ENCODE results near the gene CBLB.
"Not testable (repeated sequence)": the region's sequence is repeated elsewhere in the genome, so short reads cannot be mapped to it uniquely, and the experiment has no call there.

The CBLB gene

DNA sequence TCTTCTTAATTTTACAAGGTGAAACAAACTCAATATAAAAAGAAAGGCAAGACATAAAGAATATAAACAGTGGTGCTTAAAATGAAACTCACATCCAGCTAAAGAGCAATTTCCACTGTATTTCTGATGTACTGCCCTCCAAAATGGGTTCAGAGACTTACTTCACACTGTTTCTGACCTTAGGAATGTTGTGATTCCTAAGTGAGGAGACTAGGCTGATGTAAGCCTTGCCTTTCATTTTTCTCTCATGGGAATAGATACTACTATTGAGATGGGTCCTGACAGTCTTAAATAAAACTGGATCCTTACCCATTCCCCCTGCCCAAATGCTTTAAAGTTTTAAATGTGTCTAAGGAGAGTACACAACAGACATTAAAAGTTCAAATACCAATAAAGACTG is 86.9 kb downstream of the CBLB start:
- no peak for DNase-seq

DNA sequence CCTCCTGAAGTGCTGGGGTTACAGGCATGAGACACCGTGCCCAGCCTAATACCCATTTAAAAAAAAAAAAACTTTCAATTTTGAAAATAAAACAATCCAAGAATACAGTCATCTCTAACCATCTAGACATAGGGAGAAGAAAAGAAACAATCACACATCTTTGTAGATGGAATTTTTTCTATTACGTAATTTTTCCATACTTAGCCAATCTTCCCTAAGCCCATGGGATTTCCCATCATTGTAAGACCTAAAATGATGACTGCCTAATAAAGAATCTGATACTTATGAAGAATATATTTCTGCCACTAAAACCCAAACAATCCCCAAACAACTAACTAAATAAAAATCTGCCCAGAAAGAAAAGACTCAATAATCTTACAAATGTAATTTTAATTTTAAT is 88.7 kb downstream of the CBLB start:
- DNase-seq: no peak

- no peak for DNase-seq
These were observed 93.4 kb downstream of the CBLB start for GRCh38 chr3:105775368-105775767.

DNA sequence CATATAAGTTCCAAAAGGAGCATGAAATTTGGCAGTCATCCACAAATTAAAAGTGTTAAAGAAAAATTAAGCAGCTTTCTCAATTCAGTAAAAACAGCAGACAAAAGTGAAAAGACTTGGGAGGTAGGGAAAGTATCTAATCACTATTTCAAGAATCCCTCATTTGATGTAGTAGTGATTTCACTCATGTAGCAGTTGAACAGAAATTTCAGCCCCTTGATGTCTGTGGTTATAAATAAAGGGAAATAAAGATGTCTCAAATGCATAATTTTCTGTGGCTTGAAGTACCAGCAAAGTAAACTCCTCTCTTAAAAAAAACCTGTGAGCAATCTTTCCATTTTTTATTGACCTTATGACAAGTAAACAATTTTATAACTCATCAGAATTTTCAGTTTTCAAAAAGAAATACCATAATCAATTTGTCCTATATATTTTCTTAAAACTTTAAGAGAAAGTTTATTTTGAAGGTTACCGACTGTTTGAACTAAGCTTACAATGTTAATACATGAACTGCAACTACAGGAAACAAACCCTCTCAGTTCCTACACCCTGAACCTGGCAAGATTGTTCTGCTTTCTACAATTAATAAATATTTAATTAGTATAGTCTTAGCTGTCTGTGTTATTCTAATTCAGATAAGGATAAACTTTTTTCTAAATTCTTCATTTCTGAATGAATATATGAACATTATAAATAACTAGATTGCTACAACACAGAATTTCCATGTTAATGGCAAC is 94.2 kb downstream of the CBLB start:
- DNase-seq: no peak

DNA sequence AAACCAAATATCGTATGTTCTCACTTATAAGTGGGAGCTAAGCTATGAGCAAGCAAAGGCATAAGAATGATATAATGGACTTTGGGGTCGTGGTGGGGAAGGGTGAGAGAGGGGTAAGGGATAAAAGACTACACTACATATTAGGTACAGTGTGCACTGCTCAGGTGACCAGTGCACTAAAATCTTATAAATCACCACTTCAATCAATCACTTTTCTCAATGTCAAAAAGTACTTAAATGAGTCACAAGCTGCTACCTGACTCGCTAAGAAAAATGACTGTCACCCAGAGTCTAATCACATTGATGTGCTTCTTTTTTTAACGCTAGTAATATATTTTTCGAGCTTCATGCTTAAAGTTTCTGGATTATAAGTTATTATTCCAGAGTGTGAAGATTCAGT is 95.5 kb downstream of the CBLB start:
- no peak for DNase-seq

DNA sequence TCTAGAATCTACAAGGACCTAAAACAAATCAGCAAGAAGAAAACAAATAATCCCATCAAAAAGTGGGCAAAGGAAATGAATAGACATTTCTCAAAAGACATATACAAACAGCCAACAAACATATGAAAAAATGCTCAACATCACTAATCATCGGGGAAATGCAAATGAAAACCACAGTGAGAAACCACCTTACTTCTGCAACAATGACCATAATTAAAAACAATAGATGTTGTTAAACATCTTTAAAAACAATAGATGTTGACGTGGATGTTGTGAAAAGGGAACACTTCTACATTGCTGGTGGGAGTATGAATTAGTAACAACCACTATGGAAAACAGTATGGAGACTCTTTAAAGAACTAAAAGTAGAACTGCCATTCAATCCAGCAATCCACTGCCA is 96.2 kb downstream of the CBLB start:
- DNase-seq: no peak

GRCh38 chr3:105771392-105771791 is 97.4 kb downstream of the CBLB start:
- DNase-seq: no peak

DNA sequence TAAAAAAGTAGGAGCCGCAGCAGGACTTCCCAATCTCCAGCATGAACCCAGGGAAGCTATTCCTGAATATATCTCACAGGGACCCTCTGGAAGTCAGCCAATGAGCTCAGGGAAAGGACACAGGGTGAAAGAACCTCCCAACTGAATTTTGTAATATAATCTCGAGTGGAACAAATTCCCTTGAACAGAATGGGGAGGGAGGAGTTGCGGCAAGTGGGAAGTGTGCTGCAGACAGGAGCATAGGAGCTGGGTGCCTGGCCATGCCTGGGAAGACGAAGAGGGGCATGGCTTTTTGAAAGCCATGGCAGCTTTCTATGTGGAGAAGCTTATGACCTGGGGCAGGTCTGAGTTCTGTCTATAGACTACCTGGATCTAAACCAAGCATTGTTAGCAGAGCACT is 98.4 kb downstream of the CBLB start:
- DNase-seq: no peak

- DNase-seq: no peak
These were observed 101.0 kb downstream of the CBLB start for GRCh38 chr3:105767776-105768175.

DNA sequence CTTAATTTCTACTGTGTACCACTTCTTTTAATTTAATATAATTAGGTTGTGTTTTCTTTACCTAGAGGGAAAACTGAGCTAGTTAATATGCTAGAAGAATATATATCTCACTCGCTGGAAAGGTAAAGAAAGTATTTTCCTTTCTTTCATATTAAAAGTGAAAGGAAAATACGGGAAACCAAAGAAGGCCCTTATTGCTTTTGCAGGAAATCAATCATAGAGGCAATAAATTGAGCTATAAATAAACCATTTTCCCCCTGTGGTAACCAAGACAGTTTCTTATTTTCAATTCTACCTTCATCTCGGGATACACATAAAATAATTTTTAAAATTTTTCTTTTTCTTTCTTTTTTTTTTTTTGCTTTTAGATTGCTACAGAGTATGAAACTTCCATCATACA is 101.6 kb downstream of the CBLB start:
- DNase-seq: no peak

- no peak for DNase-seq
These were observed 103.5 kb downstream of the CBLB start for GRCh38 chr3:105765308-105765639.

DNA sequence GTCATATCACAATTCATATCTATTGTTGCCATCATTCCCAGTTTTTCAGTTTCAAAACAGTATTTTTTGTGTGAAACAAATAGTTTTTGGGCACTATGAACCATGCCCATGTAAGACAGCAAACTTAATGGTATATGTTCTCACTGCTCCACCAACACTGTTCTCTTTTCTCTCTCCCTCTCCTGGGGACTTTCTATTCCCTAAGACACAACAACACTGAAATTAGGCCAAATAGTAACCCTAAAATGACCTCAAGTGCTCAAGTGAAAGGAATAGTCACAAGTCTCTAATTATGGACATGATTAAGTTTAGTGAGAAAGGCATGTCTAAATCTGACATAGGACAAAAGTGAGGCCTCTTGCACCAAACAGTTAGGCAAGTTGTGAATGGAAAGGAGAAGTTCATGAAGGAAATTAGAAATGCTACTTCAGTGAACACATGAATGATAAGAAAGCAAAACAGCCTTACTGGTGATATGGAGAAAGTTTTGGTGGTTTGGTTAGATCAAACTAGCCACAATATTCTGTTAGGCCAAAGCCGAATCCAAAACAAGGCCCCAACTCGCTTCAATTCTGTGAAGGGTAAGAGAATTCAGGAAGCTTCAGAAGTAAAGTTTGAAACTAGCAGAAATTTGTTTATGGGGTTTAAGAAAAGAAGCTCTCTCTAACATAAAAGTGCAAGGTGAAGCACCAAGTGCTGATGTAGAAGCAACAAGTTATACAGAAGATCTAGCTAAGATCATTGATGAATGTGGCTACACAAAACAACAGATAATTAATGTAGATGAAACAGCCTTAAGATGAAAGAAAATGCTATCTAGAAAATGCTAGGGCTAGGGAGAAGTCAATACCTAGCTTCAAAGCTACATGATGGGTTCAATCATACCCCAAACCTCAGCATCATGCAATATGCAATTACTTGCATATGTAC is 104.2 kb downstream of the CBLB start:
- no peak for DNase-seq

GRCh38 chr3:105763659-105764036 is 105.2 kb downstream of the CBLB start:
- DNase-seq: no peak

DNA sequence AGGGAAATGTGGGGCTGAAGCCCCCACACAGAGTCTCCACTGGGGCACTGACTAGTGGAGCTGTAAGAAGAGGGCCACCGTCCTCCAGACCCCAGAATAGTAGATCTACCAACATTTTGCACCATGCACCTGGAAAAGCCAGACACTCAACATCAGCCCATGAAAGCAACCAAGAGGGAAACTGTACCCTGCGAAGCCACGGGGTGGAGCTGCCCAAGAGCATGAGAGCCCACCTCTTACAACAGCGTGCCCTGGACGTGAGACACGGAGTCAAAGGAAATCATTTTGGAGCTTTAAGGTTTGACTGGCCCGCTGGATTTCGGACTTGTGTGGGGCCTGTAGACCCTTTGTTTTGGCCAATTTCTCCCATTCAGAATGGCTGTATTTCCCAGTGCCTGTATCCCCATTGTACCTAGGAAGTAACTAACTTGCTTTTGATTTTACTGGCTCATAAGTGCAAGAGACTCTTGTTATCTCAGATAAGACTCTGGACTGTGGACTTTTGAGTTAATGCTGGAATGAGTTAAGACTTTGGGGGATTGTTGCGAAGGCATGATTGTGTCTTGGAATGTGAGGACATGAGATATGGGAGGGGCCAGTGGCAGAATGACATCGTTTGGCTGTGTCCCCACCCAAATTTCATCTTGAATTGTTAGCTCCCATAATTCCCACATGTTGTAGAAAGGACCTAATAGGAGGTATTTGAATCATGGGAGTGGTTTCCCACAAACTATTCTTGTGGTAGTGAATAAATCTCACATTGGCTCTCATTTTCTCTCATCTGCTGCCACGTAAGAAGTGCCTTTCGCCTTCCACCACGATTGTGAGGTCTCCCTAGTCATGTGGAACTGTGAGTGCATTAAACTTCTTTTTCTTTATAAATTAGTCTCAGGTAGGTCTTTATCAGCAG is 105.8 kb downstream of the CBLB start:
- no peak for DNase-seq

GRCh38 chr3:105762214-105762613 is 106.6 kb downstream of the CBLB start:
- not testable (repeated sequence) for DNase-seq

DNA sequence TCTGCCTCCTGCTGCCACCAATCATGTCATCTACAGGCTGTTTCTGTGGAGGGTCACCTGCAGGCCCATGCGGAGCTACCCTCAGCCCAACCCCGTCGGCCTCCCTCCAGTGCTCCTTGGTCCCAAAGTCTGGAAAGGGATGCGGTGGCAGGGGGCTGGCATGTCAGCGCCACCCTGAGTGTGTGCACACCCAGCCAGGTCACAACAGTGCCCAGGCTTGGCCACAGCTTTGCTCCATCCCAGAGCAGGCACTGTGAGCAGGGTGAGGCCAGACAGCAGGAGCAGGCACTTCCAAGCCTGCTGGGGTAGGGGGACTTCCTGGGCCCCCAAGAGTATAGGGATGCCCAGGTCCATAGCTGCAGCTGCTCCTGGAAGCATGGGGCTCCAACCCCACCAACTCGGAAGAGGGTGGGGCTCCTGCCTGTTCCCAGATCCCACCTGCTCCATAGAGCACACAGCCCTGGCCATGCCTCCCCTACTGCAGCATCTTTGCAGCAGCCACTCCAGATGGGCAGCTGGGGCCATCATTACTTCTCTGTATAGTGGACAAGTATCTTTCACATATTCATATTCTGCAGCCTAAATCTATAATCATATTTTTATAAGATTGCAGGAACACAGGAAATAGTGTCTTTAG is 109.3 kb downstream of the CBLB start:
- no peak for DNase-seq

DNA sequence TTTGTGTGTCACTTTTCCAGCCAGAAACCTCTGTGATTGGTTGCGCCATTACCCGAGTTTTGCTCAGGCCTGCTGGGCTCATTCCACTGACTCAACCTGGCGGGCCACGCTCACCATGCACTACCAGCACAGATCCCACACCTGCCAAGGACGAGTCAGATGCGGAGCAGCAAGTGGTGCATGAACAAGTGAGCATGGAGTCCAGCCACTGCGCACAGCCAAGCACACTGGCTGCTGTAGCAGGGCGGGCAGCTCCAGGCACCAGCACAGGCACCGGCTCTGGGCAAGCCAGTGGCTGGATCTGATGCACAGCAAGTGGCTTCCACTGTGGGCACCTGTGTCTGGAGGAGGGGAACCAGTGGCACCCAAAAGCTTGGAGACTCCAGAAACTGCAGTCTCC is 110.4 kb downstream of the CBLB start:
- DNase-seq: no peak

DNA sequence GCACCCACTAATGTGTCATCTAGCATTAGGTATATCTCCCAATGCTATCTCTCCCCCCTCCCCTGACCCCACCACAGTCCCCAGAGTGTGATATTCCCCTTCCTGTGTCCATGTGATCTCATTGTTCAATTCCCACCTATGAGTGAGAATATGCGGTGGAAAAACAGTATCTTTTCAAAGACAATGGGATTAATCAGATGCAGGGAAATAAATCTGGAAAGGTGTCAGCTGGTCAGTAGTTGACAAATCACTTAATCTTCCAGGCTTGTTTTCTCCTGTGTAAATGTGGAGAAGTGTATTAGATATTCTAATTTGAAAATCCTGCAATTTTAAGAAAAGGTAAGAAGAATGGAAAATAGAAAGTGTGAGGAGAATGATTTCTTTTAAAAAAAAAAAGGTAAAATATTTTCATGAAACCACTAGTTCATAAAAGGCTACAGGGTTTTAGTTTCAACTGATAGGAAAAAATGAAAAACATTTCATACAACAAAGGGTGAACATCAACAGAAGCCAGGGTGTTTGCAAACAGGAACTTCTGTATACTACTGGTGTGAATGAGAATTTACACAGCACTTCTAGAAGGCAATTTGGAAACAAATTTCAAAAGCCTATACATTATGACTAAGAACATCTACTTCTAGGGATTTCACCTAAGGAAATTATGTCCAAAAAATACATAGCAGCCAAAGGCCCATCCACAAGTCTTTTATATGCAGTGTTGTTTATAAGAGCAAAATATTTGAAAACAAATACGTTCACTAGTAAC is 113.5 kb downstream of the CBLB start:
- DNase-seq: no peak

- DNase-seq: no peak
These were observed 115.9 kb downstream of the CBLB start for GRCh38 chr3:105752791-105753415.

- no peak for DNase-seq
These were observed 121.1 kb downstream of the CBLB start for GRCh38 chr3:105747696-105748095.

DNA sequence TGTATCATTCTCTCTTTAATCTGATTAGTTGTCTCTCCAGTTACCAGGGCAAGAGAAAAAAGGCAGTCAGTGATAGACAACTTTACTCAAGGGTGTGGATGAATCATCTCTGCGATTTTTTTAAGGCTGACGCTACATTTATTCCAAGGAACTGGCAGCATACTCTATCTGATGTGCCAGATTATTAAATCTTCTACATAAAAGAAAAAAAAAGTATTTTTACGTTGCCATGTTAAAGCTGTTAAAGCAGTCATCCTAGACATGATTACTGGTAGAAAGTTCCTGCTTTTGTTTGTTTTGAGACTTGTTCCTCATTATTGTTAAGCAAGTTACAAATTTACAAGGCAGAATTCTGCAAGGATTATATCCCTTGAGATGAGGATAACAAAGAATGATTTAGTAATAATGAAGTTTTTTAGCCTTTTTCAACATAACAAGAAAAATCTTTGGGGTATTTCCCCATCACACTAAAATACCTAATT is 121.7 kb downstream of the CBLB start:
- no peak for DNase-seq

Data from DMS79 treated with DMSO at 0.1 percent for 48 hours (cell line).